ENCODE results near the gene PCDHB1.
A peak's percentile ranks its signal among the peaks of the same experiment; 100 is the strongest.

PCDHB1 gene

GRCh38 chr5:141042555-141042954 is 8.6 kb upstream of the PCDHB1 start:
- TF ChIP-seq CTCF (conservative IDR thresholded peaks at IDR 0.05; ENCODE audit: low read depth): no peak
- ChIA-PET POLR2A (ENCODE audit: low non-redundant PET) (no interaction called here), CTCF (interaction anchor here (0.6 to 3.8 kb wide), 2 partner anchors 202 to 316 kb away, joined by 3 to 56 read pairs; partner anchors contain the start of gene PCDHA8)
- H3K27ac ChIP-seq: no peak overlapping the region
- DNase-seq (ENCODE audit: low spot score): no peak

GRCh38 chr5:141051521-141051866 is 320 bp downstream of the PCDHB1 start:
- no peak for TF ChIP-seq CTCF (conservative IDR thresholded peaks at IDR 0.05; ENCODE audit: low read depth)
- H3K27ac ChIP-seq: no peak overlapping the region
- DNase-seq (ENCODE audit: low spot score): no peak
- ChIA-PET CTCF (interaction anchor here (0.6 to 2.6 kb wide), 2 partner anchors 190 to 210 kb away, joined by 3 to 12 read pairs; partner anchors contain the start of gene PCDHA8), POLR2A (ENCODE audit: low non-redundant PET) (no interaction called here)

- H3K27ac ChIP-seq: no peak overlapping the region
- TF ChIP-seq CTCF (conservative IDR thresholded peaks at IDR 0.05; ENCODE audit: low read depth): no peak
- POLR2A ChIA-PET (ENCODE audit: low non-redundant PET): no interaction called here
- DNase-seq (ENCODE audit: low spot score): no peak
- CTCF ChIA-PET: interaction anchor here (0.5 to 0.7 kb wide), 3 partner anchors 236 to 279 kb away, joined by 3 to 4 read pairs (median 4); partner anchors contain the start of gene PCDHGA1
These were observed 26.7 kb downstream of the PCDHB1 start for GRCh38 chr5:141077826-141078225.

GRCh38 chr5:141082228-141082627 is 31.1 kb downstream of the PCDHB1 start:
- ChIA-PET POLR2A (ENCODE audit: low non-redundant PET) (interaction anchor here (0.6 kb wide), 1 partner anchor 28 kb away, joined by 5 read pairs; no protein-coding TSS in a partner anchor), CTCF (interaction anchor here (0.6 kb wide), 1 partner anchor 1533 kb away, joined by 5 read pairs; no protein-coding TSS in a partner anchor)
- DNase-seq (ENCODE audit: low spot score): no peak
- no peak for TF ChIP-seq CTCF (conservative IDR thresholded peaks at IDR 0.05; ENCODE audit: low read depth)
- H3K27ac ChIP-seq: no peak overlapping the region

GRCh38 chr5:141084487-141084989 is 33.4 kb downstream of the PCDHB1 start:
- TF ChIP-seq CTCF (conservative IDR thresholded peaks at IDR 0.05; ENCODE audit: low read depth): peak; percentile 92
- CTCF ChIA-PET: interaction anchor here (0.7 to 1.6 kb wide), 4 partner anchors 18 to 1615 kb away, joined by 3 to 4 read pairs (median 4); no protein-coding TSS in a partner anchor
- H3K27ac ChIP-seq: peak overlapping the region; percentile 34; the same call in 1 of the 2 replicates
- POLR2A ChIA-PET (ENCODE audit: low non-redundant PET): no interaction called here
- DNase-seq (ENCODE audit: low spot score): peak; percentile 59

- POLR2A ChIA-PET (ENCODE audit: low non-redundant PET): no interaction called here
- no peak within 1 kb of the TSS for H3K27ac ChIP-seq
- TF ChIP-seq CTCF (conservative IDR thresholded peaks at IDR 0.05; ENCODE audit: low read depth): peak; percentile 20; the same call in 1 of the 2 replicates
- CTCF ChIA-PET: interaction anchor here (0.6 to 1.1 kb wide), 6 partner anchors 8 to 676 kb away, joined by 3 to 4 read pairs (median 3); no protein-coding TSS in a partner anchor
- DNase-seq (ENCODE audit: low spot score): peak; percentile 11
These were observed 43.5 kb downstream of the PCDHB1 start, which contains the start of gene PCDHB2 for GRCh38 chr5:141094481-141095262. Gene PCDHB2 (plus strand): TSS chr5:141094615. CDS start chr5:141094791, 176 bp downstream.

Measured in RWPE1 (cell line).